OCI-LY1 (cell line): ENCODE data around the gene RFTN1.

Experiments used
- H2AFZ ChIP-seq: fragments of 200-600 bp; sonication (generic), shearing (Covaris generic); 2 replicates; pipeline ENCODE4 v1.6.0; 2014; ENCODE audit warnings: antibody characterized with exemption, mild to moderate bottlenecking, low read length
- H3F3A ChIP-seq: fragments of 200-600 bp; sonication (generic), shearing (Covaris generic); 2 replicates; pipeline ENCODE4 v1.6.0; 2014; ENCODE audit warnings: mild to moderate bottlenecking, antibody characterized with exemption, low read length, moderate library complexity; ENCODE audit not compliant: insufficient read depth
- H3K27ac ChIP-seq: fragments of 200-600 bp; sonication (generic); 2 replicates; pipeline ENCODE4 v1.5.1; 2014; ENCODE audit warnings: low read length, mixed run types, mild to moderate bottlenecking, low read depth; ENCODE audit not compliant: poor library complexity, severe bottlenecking
- H3K27me3 ChIP-seq: fragments of 200-600 bp; sonication (generic); 2 replicates; pipeline ENCODE4 v1.6.0; 2014; ENCODE audit warnings: antibody characterized with exemption, mild to moderate bottlenecking, low read length, moderate library complexity; ENCODE audit not compliant: insufficient read depth
- H3K36me3 ChIP-seq: fragments of 200-600 bp; sonication (generic); 2 replicates; pipeline ENCODE4 v1.6.1; 2014; ENCODE audit warnings: mild to moderate bottlenecking, antibody characterized with exemption, low read length, moderate library complexity, mixed read lengths; ENCODE audit not compliant: insufficient read depth
- H3K4me1 ChIP-seq: fragments of 200-600 bp; sonication (generic); 2 replicates; pipeline ENCODE4 v1.5.1; 2014; ENCODE audit warnings: mild to moderate bottlenecking, low read length, moderate library complexity; ENCODE audit not compliant: insufficient read depth, severe bottlenecking
- H3K4me2 ChIP-seq: fragments of 200-600 bp; sonication (generic), shearing (Covaris generic); 2 replicates; pipeline ENCODE4 v1.6.1; 2014; ENCODE audit warnings: low read length
- H3K4me3 ChIP-seq: fragments of 200-600 bp; sonication (generic); 2 replicates; pipeline ENCODE4 v1.5.1; 2014; ENCODE audit warnings: low read length, low read depth, mild to moderate bottlenecking, mixed read lengths; ENCODE audit not compliant: poor library complexity, severe bottlenecking
- H3K79me2 ChIP-seq: fragments of 200-600 bp; shearing (Covaris generic); 2 replicates; pipeline ENCODE4 v1.6.1; 2016; ENCODE audit warnings: mixed run types, low read length, mixed read lengths; ENCODE audit not compliant: insufficient read depth
- H3K9ac ChIP-seq: fragments of 200-600 bp; sonication (generic), shearing (Covaris generic); 2 replicates; pipeline ENCODE4 v1.6.1; 2014; ENCODE audit warnings: mild to moderate bottlenecking, low read length, mixed read lengths
- H3K9me2 ChIP-seq: fragments of 200-600 bp; sonication (generic), shearing (Covaris generic); 2 replicates; pipeline ENCODE4 v1.6.1; 2014; ENCODE audit warnings: low read depth, mild to moderate bottlenecking, low read length, mixed read lengths
- H3K9me3 ChIP-seq: fragments of 200-600 bp; shearing (Covaris generic); 2 replicates; pipeline ENCODE4 v1.6.1; 2014; ENCODE audit warnings: low read length, mixed read lengths
- H4K20me1 ChIP-seq: fragments of 200-600 bp; sonication (generic), shearing (Covaris generic); 2 replicates; pipeline ENCODE4 v1.6.0; 2016; ENCODE audit warnings: mild to moderate bottlenecking, low read length; ENCODE audit not compliant: insufficient read depth
- EZH2 ChIP-seq: fragments of 200-600 bp; sonication (generic), shearing (Covaris generic); IDR thresholded peaks from 2 replicates; pipeline ENCODE4 v1.8.0; 2017; ENCODE audit warnings: borderline replicate concordance, mixed run types, mild to moderate bottlenecking, antibody characterized with exemption, low read length, moderate library complexity, mixed read lengths
- TF ChIP-seq, protein P1 (sequence below): fragments of 200-600 bp; sonication (generic), shearing (Covaris generic); IDR thresholded peaks from 2 replicates; pipeline ENCODE4 v1.5.1; 2017; ENCODE audit warnings: mild to moderate bottlenecking, antibody characterized with exemption, low read length, moderate library complexity, mixed read lengths

RFTN1 gene

DNA sequence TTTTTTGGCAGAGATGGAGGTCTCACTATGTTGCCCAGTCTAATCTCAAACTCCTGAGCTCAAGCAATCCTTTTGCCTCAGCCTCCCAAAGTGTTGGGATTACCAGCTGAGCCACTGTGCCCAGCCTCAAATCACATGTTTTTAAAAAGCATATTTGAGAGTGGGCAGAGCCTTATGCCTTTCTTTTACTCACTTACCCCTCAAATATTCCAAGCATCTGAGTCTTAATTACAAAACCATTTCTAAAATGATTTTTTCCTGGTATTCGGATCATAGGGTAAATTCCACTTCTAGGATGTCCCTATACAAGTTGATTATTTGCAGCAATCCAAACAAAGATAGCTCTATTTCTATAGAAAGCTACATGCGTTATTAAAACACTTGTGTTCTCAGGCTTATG, 106.1 kb downstream of the RFTN1 start:
- H3K9me2 ChIP-seq, result no peaks in the 10 kb centered on the region
- H3F3A ChIP-seq, result no peaks in the 10 kb centered on the region
- no peak overlapping the region for H2AFZ ChIP-seq
- H3K9me3 ChIP-seq, result no peaks in the 10 kb centered on the region
- H3K9ac ChIP-seq, result no peak overlapping the region
- TF ChIP-seq EZH2, result no peak
- TF ChIP-seq, protein P1, sequence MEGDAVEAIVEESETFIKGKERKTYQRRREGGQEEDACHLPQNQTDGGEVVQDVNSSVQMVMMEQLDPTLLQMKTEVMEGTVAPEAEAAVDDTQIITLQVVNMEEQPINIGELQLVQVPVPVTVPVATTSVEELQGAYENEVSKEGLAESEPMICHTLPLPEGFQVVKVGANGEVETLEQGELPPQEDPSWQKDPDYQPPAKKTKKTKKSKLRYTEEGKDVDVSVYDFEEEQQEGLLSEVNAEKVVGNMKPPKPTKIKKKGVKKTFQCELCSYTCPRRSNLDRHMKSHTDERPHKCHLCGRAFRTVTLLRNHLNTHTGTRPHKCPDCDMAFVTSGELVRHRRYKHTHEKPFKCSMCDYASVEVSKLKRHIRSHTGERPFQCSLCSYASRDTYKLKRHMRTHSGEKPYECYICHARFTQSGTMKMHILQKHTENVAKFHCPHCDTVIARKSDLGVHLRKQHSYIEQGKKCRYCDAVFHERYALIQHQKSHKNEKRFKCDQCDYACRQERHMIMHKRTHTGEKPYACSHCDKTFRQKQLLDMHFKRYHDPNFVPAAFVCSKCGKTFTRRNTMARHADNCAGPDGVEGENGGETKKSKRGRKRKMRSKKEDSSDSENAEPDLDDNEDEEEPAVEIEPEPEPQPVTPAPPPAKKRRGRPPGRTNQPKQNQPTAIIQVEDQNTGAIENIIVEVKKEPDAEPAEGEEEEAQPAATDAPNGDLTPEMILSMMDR, result no peak
- H3K36me3 ChIP-seq, result peaks cover 79% of the 10 kb centered on the region
- H4K20me1 ChIP-seq, result no peaks in the 10 kb centered on the region
- peak overlapping the region; percentile 63 for H3K27ac ChIP-seq
- H3K79me2 ChIP-seq, result peaks cover 47% of the 10 kb centered on the region
- no peak overlapping the region for H3K4me2 ChIP-seq
- H3K27me3 ChIP-seq, result no peaks in the 10 kb centered on the region
- H3K4me3 ChIP-seq, result no peak overlapping the region
- peaks cover 39% of the 10 kb centered on the region for H3K4me1 ChIP-seq

DNA sequence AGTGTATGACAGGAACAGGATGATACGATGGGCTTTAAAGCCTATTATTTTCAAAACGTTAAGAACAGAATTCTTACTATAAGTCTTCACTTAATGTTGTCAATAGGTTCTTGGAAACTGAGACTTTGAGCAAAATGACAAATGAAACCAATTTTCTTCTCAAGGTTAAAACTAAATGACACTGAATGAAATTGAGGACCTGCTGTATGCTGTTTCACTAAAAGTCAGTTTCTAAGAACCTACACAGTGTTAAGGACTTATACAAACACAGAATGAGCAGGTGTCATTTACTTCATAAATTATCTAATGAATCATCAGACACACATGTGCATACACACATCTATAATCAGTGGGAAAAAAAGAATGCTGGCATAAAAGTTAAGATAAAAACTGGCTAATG, 106.9 kb downstream of the RFTN1 start:
- Histone ChIP-seq H3F3A (no peaks in the 10 kb centered on the region), H3K9ac (no peak overlapping the region), H3K9me3 (no peaks in the 10 kb centered on the region), H3K9me2 (no peaks in the 10 kb centered on the region), H4K20me1 (no peaks in the 10 kb centered on the region), H3K4me1 (peaks cover 39% of the 10 kb centered on the region), H2AFZ (no peak overlapping the region), H3K27ac (peak overlapping the region; percentile 63), H3K27me3 (no peaks in the 10 kb centered on the region), H3K4me3 (no peak overlapping the region), H3K79me2 (peaks cover 46% of the 10 kb centered on the region), H3K4me2 (no peak overlapping the region), H3K36me3 (peaks cover 79% of the 10 kb centered on the region)
- TF ChIP-seq EZH2, result no peak
- TF ChIP-seq, protein P1, result no peak

DNA sequence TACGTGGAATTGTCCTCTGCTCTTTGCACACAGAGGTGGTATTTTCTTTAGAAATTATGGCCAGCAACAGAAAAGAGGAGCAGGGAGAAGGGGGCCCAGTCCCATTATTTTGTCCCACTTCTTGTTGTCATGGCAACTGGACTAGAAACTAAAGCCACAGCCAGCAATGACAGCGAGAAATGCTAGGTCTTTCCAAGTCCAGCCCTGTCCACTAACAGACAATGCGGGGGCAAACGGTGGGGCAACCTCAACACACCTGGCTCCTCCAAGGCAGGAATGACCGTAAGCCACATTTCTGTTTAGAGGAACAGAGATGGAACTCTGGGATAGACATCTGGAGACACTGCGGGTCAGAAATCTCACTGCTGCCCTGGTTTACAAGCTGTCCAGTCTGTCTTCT, 107.3 kb downstream of the RFTN1 start:
- Histone ChIP-seq H4K20me1 (no peaks in the 10 kb centered on the region), H3F3A (no peaks in the 10 kb centered on the region), H3K9me2 (no peaks in the 10 kb centered on the region), H3K27me3 (no peaks in the 10 kb centered on the region), H3K9ac (no peak overlapping the region), H3K4me1 (peaks cover 35% of the 10 kb centered on the region), H3K4me2 (no peak overlapping the region), H3K4me3 (no peak overlapping the region), H3K27ac (peak overlapping the region; percentile 63), H3K9me3 (no peaks in the 10 kb centered on the region), H3K36me3 (peaks cover 79% of the 10 kb centered on the region), H3K79me2 (peaks cover 46% of the 10 kb centered on the region), H2AFZ (no peak overlapping the region)
- no peak for TF ChIP-seq EZH2
- TF ChIP-seq, protein P1, result no peak
